Cardiac fibroblast (primary cell): ENCODE results near the gene IFNGR1.

Experiments
- DNase-seq, 2 donors: peaks; one replicate each; pipeline versions ENCODE4 v3.0.0 to v3.0.0-alpha.2; 2010; ENCODE audit warnings: low read depth in 2 of 2
- H3K4me3 ChIP-seq, 2 donors: replicated peaks in 1 of 2; 1 replicate in 1 of 2; 2 replicates in 1 of 2; pipeline ENCODE4 v1.5.1; 2011; ENCODE audit warnings: low read depth in 2 of 2, low read length in 2 of 2, mild to moderate bottlenecking in 2 of 2, moderate library complexity in 1 of 2
- CTCF ChIP-seq: IDR thresholded peaks from one replicate; pipeline ENCODE4 v1.5.1; 2011; ENCODE audit warnings: low read depth, mild to moderate bottlenecking, low read length, inconsistent platforms

The IFNGR1 gene

DNA sequence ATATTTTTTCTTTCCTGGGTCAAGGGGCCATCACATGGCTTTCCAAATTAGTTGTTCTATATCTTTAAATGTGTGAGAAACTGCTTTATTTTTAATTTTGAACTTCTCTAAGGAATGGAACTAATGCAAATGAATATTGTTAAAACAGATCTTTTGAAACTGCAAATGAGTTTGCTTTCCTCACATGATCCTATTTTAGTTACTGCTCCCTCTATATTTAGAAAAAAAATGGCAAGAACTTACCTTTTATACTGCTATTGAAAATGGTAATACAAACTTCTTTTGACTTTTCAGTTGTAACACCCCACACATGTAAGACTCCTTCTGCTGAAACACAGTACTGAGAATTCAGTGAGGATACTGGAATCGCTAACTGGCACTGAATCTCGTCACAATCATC lies 15.9 kb downstream of the IFNGR1 start:
- TF ChIP-seq CTCF, result no peak
- no peak for DNase-seq
- no peak overlapping the region for H3K4me3 ChIP-seq

DNA sequence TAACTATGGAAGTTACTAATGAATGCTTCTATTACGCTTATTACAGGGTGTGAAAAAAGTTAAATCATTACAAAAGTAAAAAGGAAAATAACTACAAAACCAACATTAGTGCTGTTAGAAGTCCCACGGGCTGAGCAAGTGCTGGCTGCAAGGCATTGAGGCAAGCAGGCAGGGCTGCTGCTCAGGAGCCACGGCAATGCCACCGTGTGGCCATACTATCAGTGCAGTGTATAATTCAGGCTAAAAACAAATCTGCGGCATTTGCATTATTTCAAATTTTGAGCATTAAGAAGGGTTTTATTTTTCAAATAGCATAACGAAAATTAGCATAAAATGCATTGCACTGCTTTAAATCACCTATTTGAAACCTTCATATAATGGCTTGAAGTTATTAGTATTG lies 17.1 kb downstream of the IFNGR1 start:
- H3K4me3 ChIP-seq, result no peak overlapping the region
- TF ChIP-seq CTCF, result peak; percentile 5
- DNase-seq, result no peak

DNA sequence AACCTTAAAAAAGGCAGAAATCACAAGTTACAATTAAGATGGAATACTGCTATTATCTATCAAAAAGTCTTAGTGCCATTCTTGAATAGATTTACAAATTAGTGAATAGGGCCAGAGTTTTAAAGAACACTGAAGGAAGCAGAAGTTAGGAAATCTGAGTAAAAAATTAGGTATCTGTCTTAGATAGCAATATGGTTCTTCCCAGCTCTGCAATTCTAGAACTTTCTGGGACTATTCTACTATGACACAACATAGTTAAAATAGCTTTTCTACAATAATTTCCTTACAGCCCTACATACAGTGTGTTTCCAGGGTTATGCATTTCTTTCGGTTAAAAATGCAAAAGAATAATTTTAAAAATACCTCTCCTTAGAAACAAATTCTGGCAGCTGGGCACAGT lies 18.2 kb downstream of the IFNGR1 start:
- H3K4me3 ChIP-seq, result no peak overlapping the region
- no peak for TF ChIP-seq CTCF
- no peak for DNase-seq

DNA sequence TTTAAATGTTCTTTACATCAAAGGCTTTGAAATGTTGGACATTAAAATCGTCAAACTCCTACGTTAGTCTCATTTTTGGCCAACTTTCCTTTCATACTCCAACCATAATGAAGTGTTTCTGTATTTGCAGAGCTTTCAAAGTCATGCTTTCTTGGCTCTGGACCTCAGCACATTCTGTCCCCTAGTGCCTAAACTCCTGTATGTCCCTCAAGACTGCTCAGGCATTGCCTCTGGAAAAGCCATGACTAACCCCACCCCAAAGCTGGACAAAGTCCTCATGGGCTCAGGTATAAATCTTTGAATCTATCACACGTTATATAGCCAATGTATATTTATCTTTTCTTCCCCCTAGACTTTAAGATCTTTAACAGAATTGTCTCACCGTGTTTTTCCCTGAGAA lies 18.9 kb downstream of the IFNGR1 start:
- no peak for DNase-seq
- no peak for TF ChIP-seq CTCF

DNA sequence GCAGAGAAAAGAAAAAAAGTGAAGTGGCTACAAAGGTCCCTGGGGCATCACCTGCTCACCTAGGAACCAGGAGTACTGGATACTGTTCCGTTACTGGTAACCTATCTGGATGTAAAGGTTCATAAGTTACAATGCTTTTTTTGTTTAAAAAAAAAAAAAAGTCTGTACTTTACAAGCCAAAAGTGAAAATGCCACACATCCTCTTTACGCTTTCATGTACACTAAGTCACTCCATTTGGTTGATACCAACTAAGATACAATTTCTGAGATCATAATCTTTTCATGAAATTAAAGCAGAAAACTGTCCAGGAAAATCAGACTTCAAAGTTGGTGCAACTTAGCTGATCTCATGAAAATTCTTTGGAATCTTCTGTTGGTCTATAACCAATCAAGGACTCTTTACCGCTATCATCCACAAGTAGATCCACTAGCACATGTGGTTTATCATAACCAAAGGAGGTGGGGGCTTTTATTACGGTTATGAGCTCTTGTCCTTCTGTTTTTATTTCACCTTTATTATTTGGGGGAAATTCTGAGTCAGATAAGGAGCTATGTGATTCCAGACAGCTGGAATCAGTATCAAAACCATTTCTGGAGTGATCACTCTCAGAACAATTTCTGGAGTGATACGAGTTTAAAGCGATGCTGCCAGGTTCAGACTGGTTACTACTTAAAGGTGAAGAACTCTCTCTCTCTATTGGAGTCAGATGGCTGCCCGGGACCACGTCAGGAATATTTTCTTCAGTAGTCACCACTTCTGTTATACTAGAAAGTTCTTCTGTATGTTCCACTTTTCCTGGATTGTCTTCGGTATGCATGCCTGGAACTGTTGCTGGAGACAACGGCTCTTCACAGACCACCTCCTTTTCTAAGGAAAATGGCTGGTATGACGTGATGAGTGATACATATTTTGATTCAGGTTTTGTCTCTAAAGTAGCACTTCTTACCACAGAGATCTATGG lies 21.2 kb downstream of the IFNGR1 start:
- TF ChIP-seq CTCF, result no peak
- H3K4me3 ChIP-seq, result no peak overlapping the region
- DNase-seq, result no peak

More for the DNA sequence above, 18.9 kb downstream of the IFNGR1 start:
- H3K4me3 ChIP-seq, result no peak overlapping the region

DNA sequence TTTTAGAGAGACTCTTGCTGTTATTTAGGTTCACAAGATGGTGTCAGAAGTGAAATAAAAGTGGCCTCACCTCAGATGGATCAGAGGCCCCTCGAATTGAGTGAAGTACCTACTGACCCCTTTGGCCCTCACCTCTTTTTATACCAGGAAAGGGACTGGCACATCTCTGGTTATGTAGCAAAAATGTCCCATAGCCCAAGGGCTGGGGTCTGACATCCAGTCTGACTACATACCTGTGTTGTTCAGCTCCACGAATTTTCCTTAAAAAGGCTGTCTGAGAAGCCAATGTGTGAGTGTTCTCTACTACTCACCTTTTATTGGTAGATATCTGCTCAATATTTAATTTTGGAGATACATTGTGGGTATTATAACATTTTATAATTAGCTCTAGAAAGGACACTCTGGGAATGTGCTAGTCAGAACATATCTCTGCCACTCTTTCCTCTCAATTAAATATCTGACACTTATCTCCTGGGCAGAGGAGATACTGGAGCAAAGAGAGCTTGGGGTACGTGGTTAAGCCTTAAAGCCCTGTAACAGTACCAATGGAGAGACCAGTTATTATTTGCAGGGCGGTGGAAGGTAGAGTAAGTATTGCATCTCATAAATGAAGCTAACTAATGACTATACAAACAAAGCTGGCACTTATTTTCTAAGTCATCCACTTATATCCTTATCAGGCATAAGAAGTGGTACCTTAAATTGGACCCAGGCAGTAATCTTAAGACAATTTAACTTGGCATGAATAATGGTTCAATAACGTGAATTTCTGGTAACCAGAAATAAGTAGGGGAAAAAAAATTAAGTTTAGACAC lies 25.7 kb downstream of the IFNGR1 start:
- TF ChIP-seq CTCF, result no peak
- DNase-seq, result no peak
- H3K4me3 ChIP-seq, result no peak overlapping the region
